ENCODE measurements around the gene MRPL27. TPM values are rescaled to one million over a fixed set of nuclear protein-coding genes. Genes with fewer than 3 reads are reported as not detected.

Gene MRPL27
- total and polyA plus RNA-seq, 2 of the 4 experiments (the other 2 are of a cell fraction), result 176 to 202 TPM

- Histone ChIP-seq H3K4me1 (ENCODE audit: control insufficient read depth, insufficient read depth, low read length) (peaks cover 11% of the 10 kb centered on the region), H3K56ac (ENCODE audit: extremely low read depth, insufficient read depth, low read length) (no peak overlapping the region), H4K20me1 (ENCODE audit: insufficient read depth, low read length) (peaks cover 38% of the 10 kb centered on the region), H2BK5ac (ENCODE audit: low read depth, low read length, poor library complexity, severe bottlenecking) (no peak overlapping the region), H2BK120ac (ENCODE audit: low read depth, low read length) (no peak overlapping the region), H2AK9ac (replicated peaks; ENCODE audit: low read depth, low read length, poor library complexity) (no peak overlapping the region), H3K27me3 (ENCODE audit: control insufficient read depth, insufficient read depth, low read length) (no peaks in the 10 kb centered on the region), H3K9ac (ENCODE audit: low read depth, low read length) (no peak overlapping the region), H4K91ac (ENCODE audit: insufficient read depth, low read depth, low read length) (no peak overlapping the region), H2AFZ (replicated peaks; ENCODE audit: low read length, poor library complexity) (no peak overlapping the region), H2AK5ac (ENCODE audit: low read depth, low read length) (no peak overlapping the region), H3K4me2 (ENCODE audit: low read depth, low read length) (no peak overlapping the region), H2BK15ac (ENCODE audit: low read depth, low read length) (no peak overlapping the region), H3K79me1 (ENCODE audit: low read depth in 1 of 2, low read length in 2 of 2) (peaks cover 27 to 52% of the 10 kb centered on the region in 2 experiments), H3K4me3 (ENCODE audit: insufficient read depth, low read depth, low read length) (no peak overlapping the region), H3K23ac (ENCODE audit: low read depth, low read length) (no peak overlapping the region), H4K8ac (ENCODE audit: low read depth in 2 of 2, low read length in 2 of 2) (no peak overlapping the region), H3K27ac (ENCODE audit: insufficient read depth, low read length) (no peak overlapping the region), H3K14ac (replicated peaks; ENCODE audit: low read depth, low read length) (no peak overlapping the region), H3K9me3 (ENCODE audit: control insufficient read depth, insufficient read depth, low read length) (no peaks in the 10 kb centered on the region), H3K4ac (ENCODE audit: low read depth, low read length) (no peak overlapping the region), H3K18ac (ENCODE audit: low read depth, low read length) (no peak overlapping the region), H2BK20ac (ENCODE audit: low read depth, low read length) (no peak overlapping the region), H4K5ac (ENCODE audit: low read depth, low read length) (no peak overlapping the region), H3K36me3 (ENCODE audit: control insufficient read depth, insufficient read depth, low read length) (peaks cover 46% of the 10 kb centered on the region), H3K9me1 (ENCODE audit: insufficient read depth, low read length) (peaks cover 19% of the 10 kb centered on the region)
- DNase-seq, result no peak
- ChIA-PET POLR2A (ENCODE audit: unreplicated experiment) (no interaction called here), CTCF (no interaction called here)
- 96% methylated on average over 8 of the region's 21 CpGs; no CpG with 5 or more reads in 1 of the 2 experiments for WGBS, 2 experiments (ENCODE audit: extremely low coverage in 2 of 2, insufficient read length in 1 of 2)
- dilution Hi-C loops (cut with HindIII; ENCODE audit: low sequenced_read_pairs, unreplicated experiment) (no loop called here), in situ Hi-C loops (cut with MboI; ENCODE audit: low sequenced_read_pairs) (no loop called here), intact Hi-C loops (cut with micrococcal nuclease) (no loop called here)
- no TSS peak for BruUV-seq (replicated peaks)
- no peak for ATAC-seq (ENCODE audit: low read depth)
- no peak for TF ChIP-seq ELK1 (IDR thresholded peaks at IDR 0.05; ENCODE audit: borderline replicate concordance, low read depth, low read length)
- no peak for TF ChIP-seq MAFK (IDR thresholded peaks at IDR 0.05; ENCODE audit: low read depth, low read length)
- TF ChIP-seq MXI1 (IDR thresholded peaks at IDR 0.05; ENCODE audit: borderline replicate concordance, low read depth, low read length), result no peak
- TF ChIP-seq RFX5 (IDR thresholded peaks at IDR 0.05; ENCODE audit: low read depth, low read length), result no peak
- no peak for TF ChIP-seq CEBPB (IDR thresholded peaks at IDR 0.05; ENCODE audit: low read depth, low read length)
- no peak for TF ChIP-seq USF2 (IDR thresholded peaks at IDR 0.05; ENCODE audit: low read depth, low read length)
- TF ChIP-seq FOS (IDR thresholded peaks at IDR 0.05; ENCODE audit: low read depth, low read length), result no peak
- no peak for TF ChIP-seq BHLHE40 (IDR thresholded peaks at IDR 0.05; ENCODE audit: low read depth, low read length)
- no peak for TF ChIP-seq MAZ (IDR thresholded peaks at IDR 0.05; ENCODE audit: borderline replicate concordance, low read depth, low read length)
- no peak for TF ChIP-seq RAD21 (IDR thresholded peaks at IDR 0.05; ENCODE audit: low read length)
- TF ChIP-seq CHD1 (IDR thresholded peaks at IDR 0.05; ENCODE audit: low read depth, low read length), result no peak
- TF ChIP-seq CTCF (conservative IDR thresholded peaks at IDR 0.05; ENCODE audit: low read depth, low read length), result no peak
- no peak for TF ChIP-seq RCOR1 (IDR thresholded peaks at IDR 0.05; ENCODE audit: insufficient replicate concordance, low read length)
- TF ChIP-seq SMC3 (IDR thresholded peaks at IDR 0.05; ENCODE audit: low read depth, low read length), result no peak
These were observed 20.0 kb downstream of the MRPL27 start for GRCh38 chr17:50352693-50353599.
